PC-9 (cell line): Measurements from ENCODE around the gene TBC1D3B. TPM values are rescaled to one million over a fixed set of nuclear protein-coding genes. Genes with fewer than 3 reads are reported as not detected.

Experiments used
- BruUV-seq: library from RNA; stranded (reverse); fragments of 400-500 nt; replicated peaks from 2 replicates; lab custom pipeline; 2021; lab: Mats Ljungman, UMichigan
- CTCF ChIA-PET: fragments of 300-600 bp; sonication (Branson Sonifier 250); formaldehyde crosslinking; loops from one replicate; lab custom pipeline; 2022; ENCODE audit warnings: antibody characterized with exemption; lab: Charles Lee
- POLR2A ChIA-PET: fragments of 300-600 bp; sonication (Branson Sonifier 250); formaldehyde crosslinking; loops from one replicate; lab custom pipeline; 2022; ENCODE audit warnings: antibody characterized with exemption; ENCODE audit not compliant: unreplicated experiment; lab: Charles Lee
- DNase-seq, 2 experiments: peaks; one replicate each; pipeline versions ENCODE4 v3.0.0 to v3.0.0-alpha.2; 2015 to 2022; ENCODE audit warnings: mixed read lengths in 1 of 2
- H2AFZ ChIP-seq: fragments of 200-600 bp; sonication (generic); 2 replicates; pipeline ENCODE4 v1.8.1; 2017; ENCODE audit warnings: antibody characterized with exemption
- H3F3A ChIP-seq: fragments of 200-600 bp; sonication (generic); 2 replicates; pipeline ENCODE4 v1.8.1; 2017; ENCODE audit warnings: antibody characterized with exemption, mild to moderate bottlenecking, low read depth; ENCODE audit not compliant: insufficient read depth
- H3K27ac ChIP-seq: fragments of 200-600 bp; sonication (generic); 2 replicates; pipeline ENCODE4 v1.6.1; 2016; ENCODE audit warnings: mixed run types
- H3K27me3 ChIP-seq: fragments of 200-600 bp; sonication (generic); 2 replicates; pipeline ENCODE4 v1.6.1; 2016; ENCODE audit warnings: low read depth, mixed run types; ENCODE audit not compliant: insufficient read depth
- H3K36me3 ChIP-seq: fragments of 200-600 bp; sonication (generic); 2 replicates; pipeline ENCODE4 v1.6.1; 2016; ENCODE audit warnings: low read depth, mixed run types
- H3K4me1 ChIP-seq: fragments of 200-600 bp; sonication (generic); replicated peaks from 2 replicates; pipeline ENCODE4 v1.6.1; 2016; ENCODE audit warnings: mixed run types; ENCODE audit not compliant: insufficient read depth
- H3K4me2 ChIP-seq: fragments of 200-600 bp; sonication (generic); 2 replicates; pipeline ENCODE4 v1.6.1; 2017; ENCODE audit warnings: mixed run types
- H3K4me3 ChIP-seq: fragments of 200-600 bp; sonication (generic); 2 replicates; pipeline ENCODE4 v1.6.1; 2016; ENCODE audit warnings: mixed run types
- H3K79me2 ChIP-seq: fragments of 200-600 bp; sonication (generic); 2 replicates; pipeline ENCODE4 v1.6.1; 2017; ENCODE audit warnings: low read depth, mixed run types
- H3K9me2 ChIP-seq: fragments of 200-600 bp; sonication (generic); 2 replicates; pipeline ENCODE4 v1.8.1; 2017; ENCODE audit warnings: mild to moderate bottlenecking; ENCODE audit not compliant: insufficient read depth
- H3K9me3 ChIP-seq: fragments of 200-600 bp; sonication (generic); 2 replicates; pipeline ENCODE4 v1.8.1; 2016; ENCODE audit warnings: low read depth; ENCODE audit not compliant: insufficient read depth
- H4K20me1 ChIP-seq: fragments of 200-600 bp; sonication (generic); 2 replicates; pipeline ENCODE4 v1.8.1; 2017; ENCODE audit not compliant: insufficient read depth
- CTCF ChIP-seq: fragments of 200-600 bp; sonication (generic); conservative IDR thresholded peaks from 2 replicates; pipeline ENCODE4 v1.6.1; 2017; ENCODE audit warnings: mixed run types, antibody characterized with exemption, mild to moderate bottlenecking, moderate library complexity
- EZH2 ChIP-seq: fragments of 200-600 bp; sonication (generic); IDR thresholded peaks from 2 replicates; pipeline ENCODE4 v1.8.0; 2017; ENCODE audit warnings: antibody characterized with exemption, low read depth
- intact Hi-C: fragments of 100-400 bp; cut with micrococcal nuclease; formaldehyde crosslinking; loops from one replicate; pipeline ENCODE4 v1.10.0; 2022; ENCODE audit not compliant: unreplicated experiment
- total RNA-seq: library from RNA; stranded (reverse); gene quantifications from 2 replicates; pipeline ENCODE4 v1.2.3, GENCODE V29; 2021

Gene TBC1D3B
- total RNA-seq, 1 experiment from 2014 or later, result 13.8 TPM

- Histone ChIP-seq H3F3A (no peaks in the 10 kb centered on the region), H3K36me3 (no peaks in the 10 kb centered on the region), H3K4me2 (no peak overlapping the region), H4K20me1 (no peaks in the 10 kb centered on the region), H2AFZ (no peak overlapping the region), H3K4me3 (no peak overlapping the region), H3K79me2 (no peaks in the 10 kb centered on the region), H3K27ac (no peak overlapping the region), H3K4me1 (no peaks in the 10 kb centered on the region), H3K9me3 (no peaks in the 10 kb centered on the region), H3K9me2 (no peaks in the 10 kb centered on the region), H3K27me3 (peaks cover 70% of the 10 kb centered on the region)
- ChIA-PET POLR2A (no interaction called here), CTCF (no interaction called here)
- intact Hi-C loops, result no loop called here
- no peak for TF ChIP-seq EZH2
- no peak for TF ChIP-seq CTCF
- BruUV-seq, result no TSS peak
- no peak for DNase-seq
These were observed 38.5 kb upstream of the TBC1D3B start for GRCh38 chr17:36214918-36215317.

GRCh38 chr17:36213695-36214094 is 37.3 kb upstream of the TBC1D3B start:
- intact Hi-C loops, result no loop called here
- Histone ChIP-seq H3K36me3 (no peaks in the 10 kb centered on the region), H3F3A (no peaks in the 10 kb centered on the region), H3K27ac (no peak overlapping the region), H3K27me3 (peaks cover 73% of the 10 kb centered on the region), H3K79me2 (no peaks in the 10 kb centered on the region), H3K4me3 (no peak overlapping the region), H3K4me2 (no peak overlapping the region), H4K20me1 (no peaks in the 10 kb centered on the region), H3K9me2 (no peaks in the 10 kb centered on the region), H3K4me1 (no peaks in the 10 kb centered on the region), H3K9me3 (no peaks in the 10 kb centered on the region), H2AFZ (no peak overlapping the region)
- TF ChIP-seq EZH2, result no peak
- TF ChIP-seq CTCF, result no peak
- DNase-seq, result no peak
- ChIA-PET POLR2A (no interaction called here), CTCF (no interaction called here)
- no TSS peak for BruUV-seq

- no peaks in the 10 kb centered on the region for H4K20me1 ChIP-seq
- peaks cover 68% of the 10 kb centered on the region for H3K27me3 ChIP-seq
- CTCF ChIA-PET, result no interaction called here
- TF ChIP-seq EZH2, result no peak
- TF ChIP-seq CTCF, result no peak
- no peaks in the 10 kb centered on the region for H3K79me2 ChIP-seq
- H3F3A ChIP-seq, result no peaks in the 10 kb centered on the region
- H3K9me3 ChIP-seq, result no peaks in the 10 kb centered on the region
- H3K36me3 ChIP-seq, result no peaks in the 10 kb centered on the region
- H3K9me2 ChIP-seq, result no peaks in the 10 kb centered on the region
- H3K4me3 ChIP-seq, result no peak overlapping the region
- H3K27ac ChIP-seq, result no peak overlapping the region
- H3K4me1 ChIP-seq, result no peaks in the 10 kb centered on the region
- intact Hi-C loops, result no loop called here
- no peak overlapping the region for H3K4me2 ChIP-seq
- H2AFZ ChIP-seq, result no peak overlapping the region
- no TSS peak for BruUV-seq
- POLR2A ChIA-PET, result no interaction called here
- no peak for DNase-seq
These were observed 36.5 kb upstream of the TBC1D3B start for GRCh38 chr17:36212966-36213365.
